Esophagus squamous epithelium (tissue), 4 donors: ENCODE data around the gene GRIN2D.

Source experiments
- CTCF ChIP-seq, 6 experiments: fragments of 450-650 bp in 4 of 6; fragments of 200-600 bp in 2 of 6; sonication (generic) in 2 of 6; IDR thresholded peaks; one replicate each; pipeline ENCODE4 v1.5.1; 2016 to 2019; ENCODE audit warnings: antibody characterized with exemption in 6 of 6, mild to moderate bottlenecking in 4 of 6, moderate library complexity in 4 of 6
- POLR2A ChIP-seq, 4 donors: fragments of 450-650 bp; IDR thresholded peaks; one replicate each; pipeline ENCODE4 v1.6.1; 2017; ENCODE audit warnings: antibody characterized with exemption in 4 of 4, mild to moderate bottlenecking in 4 of 4, moderate library complexity in 3 of 4

GRCh38 chr19:48378194-48378570, 15.3 kb upstream of the GRIN2D start:
- TF ChIP-seq CTCF (IDR thresholded peaks at IDR 0.05) (no peak), POLR2A (IDR thresholded peaks at IDR 0.05) (no peak)
